Neural progenitor cell (in vitro differentiated cells): ENCODE data around the gene PIP5K1A.

Source experiments
- EZH2 ChIP-seq: fragments of 200-600 bp; sonication (generic); IDR thresholded peaks from 2 replicates; pipeline ENCODE4 v1.6.1; 2017; ENCODE audit warnings: antibody characterized with exemption, mild to moderate bottlenecking, moderate library complexity
- EZH2phosphoT487 ChIP-seq: fragments of 200-600 bp; sonication (generic); IDR thresholded peaks from 2 replicates; pipeline ENCODE4 v1.6.1; 2017; ENCODE audit warnings: antibody characterized with exemption
- TF ChIP-seq, protein P1 (sequence below): fragments of 200-600 bp; sonication (generic); IDR thresholded peaks from 2 replicates; pipeline ENCODE4 v1.5.1; 2017; ENCODE audit warnings: antibody characterized with exemption, mild to moderate bottlenecking

DNA sequence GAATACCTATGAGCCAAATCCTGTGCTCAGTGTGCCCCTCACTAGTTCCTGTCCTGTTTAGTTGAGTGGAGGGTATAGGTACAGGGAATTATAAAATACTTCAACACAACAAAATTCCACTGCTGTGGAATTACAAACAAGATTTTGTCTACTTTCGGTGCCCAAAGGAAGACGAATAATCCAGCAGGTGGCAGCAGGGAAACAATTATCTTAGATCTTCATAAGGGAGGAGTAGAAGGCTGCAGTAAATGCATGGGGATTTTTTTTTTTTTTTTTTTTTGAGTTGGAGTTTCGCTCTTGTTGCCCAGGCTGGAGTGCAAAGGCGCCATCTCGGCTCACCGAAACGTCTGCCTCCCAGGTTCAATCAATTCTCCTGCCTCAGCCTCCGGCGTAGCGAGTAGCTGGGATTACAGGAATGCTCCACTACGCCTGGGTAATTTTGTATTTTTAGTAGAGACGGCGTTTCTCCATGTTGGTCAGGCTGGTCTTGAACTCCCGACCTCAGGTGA, 2.0 kb upstream of the PIP5K1A start:
- TF ChIP-seq, protein P1, sequence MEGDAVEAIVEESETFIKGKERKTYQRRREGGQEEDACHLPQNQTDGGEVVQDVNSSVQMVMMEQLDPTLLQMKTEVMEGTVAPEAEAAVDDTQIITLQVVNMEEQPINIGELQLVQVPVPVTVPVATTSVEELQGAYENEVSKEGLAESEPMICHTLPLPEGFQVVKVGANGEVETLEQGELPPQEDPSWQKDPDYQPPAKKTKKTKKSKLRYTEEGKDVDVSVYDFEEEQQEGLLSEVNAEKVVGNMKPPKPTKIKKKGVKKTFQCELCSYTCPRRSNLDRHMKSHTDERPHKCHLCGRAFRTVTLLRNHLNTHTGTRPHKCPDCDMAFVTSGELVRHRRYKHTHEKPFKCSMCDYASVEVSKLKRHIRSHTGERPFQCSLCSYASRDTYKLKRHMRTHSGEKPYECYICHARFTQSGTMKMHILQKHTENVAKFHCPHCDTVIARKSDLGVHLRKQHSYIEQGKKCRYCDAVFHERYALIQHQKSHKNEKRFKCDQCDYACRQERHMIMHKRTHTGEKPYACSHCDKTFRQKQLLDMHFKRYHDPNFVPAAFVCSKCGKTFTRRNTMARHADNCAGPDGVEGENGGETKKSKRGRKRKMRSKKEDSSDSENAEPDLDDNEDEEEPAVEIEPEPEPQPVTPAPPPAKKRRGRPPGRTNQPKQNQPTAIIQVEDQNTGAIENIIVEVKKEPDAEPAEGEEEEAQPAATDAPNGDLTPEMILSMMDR: peak; percentile 54
- TF ChIP-seq EZH2: no peak
- no peak for TF ChIP-seq EZH2phosphoT487
